ENCODE measurements around the gene TCP11L1. TPM values are rescaled to one million over a fixed set of nuclear protein-coding genes. Genes with fewer than 3 reads are reported as not detected.

Gene TCP11L1
- total RNA-seq, 1 experiment from 2014 or later = 16.8 TPM

GRCh38 chr11:33000181-33000580, 39.2 kb upstream of the TCP11L1 start:
- ChIA-PET CTCF (no interaction called here), POLR2A (interaction anchor here (0.5 kb wide), 1 partner anchor 26 kb away, joined by 3 read pairs; no protein-coding TSS in a partner anchor)
- DNase-seq (ENCODE audit: low spot score) = no peak
- Mint-ChIP-seq H3K4me3 (no peak overlapping the region), H3K9me3 (peaks cover 11% of the 10 kb centered on the region), H3K27me3 (ENCODE audit: low read depth) (peaks cover 6% of the 10 kb centered on the region; the same call in 1 of the 2 replicates), H3K36me3 (no peaks in the 10 kb centered on the region), H3K4me1 (peaks cover 13% of the 10 kb centered on the region), H3K27ac (no peak overlapping the region)
- TF ChIP-seq TEAD1 (CRISPR knock-in tag; IDR thresholded peaks at IDR 0.05) (no peak), MXD4 (CRISPR knock-in tag; IDR thresholded peaks at IDR 0.05; ENCODE audit: borderline replicate concordance) (no peak), ZSCAN18 (CRISPR knock-in tag; IDR thresholded peaks at IDR 0.05) (no peak), HMGA2 (CRISPR knock-in tag; IDR thresholded peaks at IDR 0.05) (no peak), ZNF121 (CRISPR knock-in tag; IDR thresholded peaks at IDR 0.05) (no peak), AFF4 (CRISPR knock-in tag; IDR thresholded peaks at IDR 0.05; ENCODE audit: borderline replicate concordance) (no peak), HMGXB4 (CRISPR knock-in tag; IDR thresholded peaks at IDR 0.05) (no peak)
- ATAC-seq = no peak

DNA sequence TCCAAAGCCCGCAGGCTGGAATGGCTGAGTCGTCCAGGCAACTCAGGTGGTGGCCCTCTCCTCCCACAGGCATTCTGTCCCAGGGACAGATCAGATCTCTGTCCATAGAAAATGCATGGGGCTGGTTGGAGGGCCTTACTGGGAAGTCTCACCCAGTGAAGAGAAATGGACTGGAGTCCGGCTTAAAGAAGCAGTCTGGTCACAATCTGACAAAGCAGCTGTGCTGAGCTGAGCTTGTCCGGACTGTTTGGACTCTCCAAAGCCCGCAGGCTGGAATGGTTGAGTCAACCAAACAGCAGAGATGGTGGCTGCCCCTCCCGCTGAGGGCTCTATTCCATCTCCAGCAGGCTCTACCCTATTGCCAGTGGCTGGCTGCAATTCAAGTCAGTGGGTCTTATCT, 38.1 kb upstream of the TCP11L1 start:
- CTCF ChIA-PET = no interaction called here
- no peaks in the 10 kb centered on the region for H3K36me3 Mint-ChIP-seq
- H3K9me3 Mint-ChIP-seq = peaks cover 11% of the 10 kb centered on the region

More for the DNA sequence above, 38.1 kb upstream of the TCP11L1 start:
- Mint-ChIP-seq H3K4me1 (peaks cover 13% of the 10 kb centered on the region), H3K27ac (no peak overlapping the region), H3K4me3 (no peak overlapping the region), H3K27me3 (ENCODE audit: low read depth) (peaks cover 6% of the 10 kb centered on the region; the same call in 1 of the 2 replicates)
- DNase-seq (ENCODE audit: low spot score) (no peak), ATAC-seq (no peak)
- TF ChIP-seq JAZF1 (CRISPR knock-in tag; IDR thresholded peaks at IDR 0.05) = no peak
- TF ChIP-seq MXD4 (CRISPR knock-in tag; IDR thresholded peaks at IDR 0.05; ENCODE audit: borderline replicate concordance) = no peak
- TF ChIP-seq ZNF121 (CRISPR knock-in tag; IDR thresholded peaks at IDR 0.05) = no peak
- no peak for TF ChIP-seq TP53 (CRISPR knock-in tag; IDR thresholded peaks at IDR 0.05)
- no peak for TF ChIP-seq TCF7 (CRISPR knock-in tag; IDR thresholded peaks at IDR 0.05; ENCODE audit: low read depth)
- no peak for TF ChIP-seq PRRX2 (CRISPR knock-in tag; IDR thresholded peaks at IDR 0.05)
- TF ChIP-seq ERG (CRISPR knock-in tag; IDR thresholded peaks at IDR 0.05) = no peak
- TF ChIP-seq NFYB (CRISPR knock-in tag; conservative IDR thresholded peaks at IDR 0.05; ENCODE audit: low read depth) = no peak
- TF ChIP-seq E2F1 (CRISPR knock-in tag; IDR thresholded peaks at IDR 0.05) = no peak
- TF ChIP-seq, protein P1, sequence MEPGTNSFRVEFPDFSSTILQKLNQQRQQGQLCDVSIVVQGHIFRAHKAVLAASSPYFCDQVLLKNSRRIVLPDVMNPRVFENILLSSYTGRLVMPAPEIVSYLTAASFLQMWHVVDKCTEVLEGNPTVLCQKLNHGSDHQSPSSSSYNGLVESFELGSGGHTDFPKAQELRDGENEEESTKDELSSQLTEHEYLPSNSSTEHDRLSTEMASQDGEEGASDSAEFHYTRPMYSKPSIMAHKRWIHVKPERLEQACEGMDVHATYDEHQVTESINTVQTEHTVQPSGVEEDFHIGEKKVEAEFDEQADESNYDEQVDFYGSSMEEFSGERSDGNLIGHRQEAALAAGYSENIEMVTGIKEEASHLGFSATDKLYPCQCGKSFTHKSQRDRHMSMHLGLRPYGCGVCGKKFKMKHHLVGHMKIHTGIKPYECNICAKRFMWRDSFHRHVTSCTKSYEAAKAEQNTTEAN (CRISPR knock-in tag; IDR thresholded peaks at IDR 0.05) = no peak
- TF ChIP-seq RORB (CRISPR knock-in tag; IDR thresholded peaks at IDR 0.05) = no peak
- TF ChIP-seq, protein P2, sequence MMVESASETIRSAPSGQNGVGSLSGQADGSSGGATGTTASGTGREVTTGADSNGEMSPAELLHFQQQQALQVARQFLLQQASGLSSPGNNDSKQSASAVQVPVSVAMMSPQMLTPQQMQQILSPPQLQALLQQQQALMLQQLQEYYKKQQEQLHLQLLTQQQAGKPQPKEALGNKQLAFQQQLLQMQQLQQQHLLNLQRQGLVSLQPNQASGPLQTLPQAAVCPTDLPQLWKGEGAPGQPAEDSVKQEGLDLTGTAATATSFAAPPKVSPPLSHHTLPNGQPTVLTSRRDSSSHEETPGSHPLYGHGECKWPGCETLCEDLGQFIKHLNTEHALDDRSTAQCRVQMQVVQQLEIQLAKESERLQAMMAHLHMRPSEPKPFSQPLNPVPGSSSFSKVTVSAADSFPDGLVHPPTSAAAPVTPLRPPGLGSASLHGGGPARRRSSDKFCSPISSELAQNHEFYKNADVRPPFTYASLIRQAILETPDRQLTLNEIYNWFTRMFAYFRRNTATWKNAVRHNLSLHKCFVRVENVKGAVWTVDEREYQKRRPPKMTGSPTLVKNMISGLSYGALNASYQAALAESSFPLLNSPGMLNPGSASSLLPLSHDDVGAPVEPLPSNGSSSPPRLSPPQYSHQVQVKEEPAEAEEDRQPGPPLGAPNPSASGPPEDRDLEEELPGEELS (CRISPR knock-in tag; IDR thresholded peaks at IDR 0.05) = no peak
- TF ChIP-seq ATF2 (CRISPR knock-in tag; IDR thresholded peaks at IDR 0.05; ENCODE audit: borderline replicate concordance, low read depth) = no peak
- no peak for TF ChIP-seq NFE2L1 (CRISPR knock-in tag; IDR thresholded peaks at IDR 0.05)
- POLR2A ChIA-PET = no interaction called here

Measured in WTC11 (cell line).